Right lobe of liver (tissue), 6 donors: Measurements from ENCODE around the gene HOXB6. TPM values are rescaled to one million over a fixed set of nuclear protein-coding genes. Genes with fewer than 3 reads are reported as not detected.

Source experiments
- ATAC-seq, 4 donors: fragments of 200-7000 bp; cut with Tn5 transposase; one replicate each; pipeline ENCODE4 v1.9.1; 2020; ENCODE audit warnings: mild to moderate bottlenecking in 4 of 4, moderate library complexity in 4 of 4
- DNase-seq, 3 donors: peaks; one replicate each; pipeline ENCODE4 v3.0.0-alpha.2; 2020
- H3K27ac ChIP-seq, 3 donors: fragments of 200-600 bp; one replicate each; pipeline ENCODE4 v1.8.0; 2022
- H3K27me3 ChIP-seq, 2 donors: fragments of 200-600 bp; one replicate each; pipeline ENCODE4 v1.8.0; 2022
- H3K36me3 ChIP-seq, 4 donors: fragments of 200-600 bp; sonication (generic) in 1 of 4; one replicate each; pipeline versions ENCODE4 v1.5.1 to v1.8.0; 2017 to 2022; ENCODE audit warnings: control low read depth in 1 of 4
- H3K4me1 ChIP-seq, 4 donors: fragments of 200-600 bp; sonication (generic) in 1 of 4; one replicate each; pipeline versions ENCODE4 v1.5.1 to v1.8.0; 2017 to 2022; ENCODE audit warnings: control low read depth in 1 of 4
- H3K4me3 ChIP-seq, 3 donors: fragments of 200-600 bp; one replicate each; pipeline ENCODE4 v1.8.0; 2022
- H3K9me3 ChIP-seq, 4 donors: fragments of 200-600 bp; sonication (generic) in 1 of 4; one replicate each; pipeline versions ENCODE4 v1.5.1 to v1.8.0; 2017 to 2022; ENCODE audit warnings: control low read depth in 1 of 4
- CTCF ChIP-seq, 4 donors: fragments of 200-600 bp in 3 of 4; fragments of 450-650 bp in 1 of 4; IDR thresholded peaks; one replicate each; pipeline versions ENCODE4 v1.5.1 to v1.8.0; 2016 to 2022; ENCODE audit warnings: antibody characterized with exemption in 4 of 4, mild to moderate bottlenecking in 2 of 4
- POLR2A ChIP-seq: fragments of 450-650 bp; IDR thresholded peaks from one replicate; pipeline ENCODE4 v1.6.1; 2017; ENCODE audit warnings: antibody characterized with exemption, mild to moderate bottlenecking
- WGBS: methylation state at CpG from one replicate; pipeline ENCODE4 v1.1.6; 2018; ENCODE audit warnings: low coverage, low lambda C conversion rate; ENCODE audit not compliant: insufficient coverage; ENCODE audit errors: missing lambda C conversion rate; 5-methylcytosine and 5-hydroxymethylcytosine counted together
- intact Hi-C, 2 donors: fragments of 100-400 bp; cut with DNase I; formaldehyde crosslinking; loops; one replicate each; pipeline versions ENCODE4 v1.11.2 to v1.14.1; 2022
- total RNA-seq, 6 experiments: library from RNA; depleted of rRNA in 2 of 6; stranded (reverse); fragments of >200 nt in 2 of 6; fragmentation: NEBNext Ultra II Directional in 3 of 6; extraction: Animal tissue kit (Norgen Biotek cat#: 25700) in 3 of 6; gene quantifications; one replicate each; pipeline versions ENCODE4 v1.1.0 to v1.2.4, GENCODE V29; 2016 to 2023
- donor health status: DM: no; HTN: yes; CAD: no.
- donor health status: DM: no; HTN: no; CAD: no.
- donor health status: DM: no; HTN: no; CAD: no.
- donor health status: DM: no; HTN: yes; CAD: no.
- donor health status: DM: no; HTN: yes; CAD: no.

The HOXB6 gene
- total RNA-seq, 6 experiments from 2014 or later = 0.18 to 0.83 (median 0.56) TPM

GRCh38 chr17:48593126-48593829 is 11.5 kb downstream of the HOXB6 start, which contains the start of gene HOXB5:
HOXB5 (minus strand) TSS chr17:48593779; CDS start chr17:48593682, 97 bp downstream.
- intact Hi-C loops = no loop called here
- peak in 1 of 3 donors; percentile 35 for DNase-seq

DNA sequence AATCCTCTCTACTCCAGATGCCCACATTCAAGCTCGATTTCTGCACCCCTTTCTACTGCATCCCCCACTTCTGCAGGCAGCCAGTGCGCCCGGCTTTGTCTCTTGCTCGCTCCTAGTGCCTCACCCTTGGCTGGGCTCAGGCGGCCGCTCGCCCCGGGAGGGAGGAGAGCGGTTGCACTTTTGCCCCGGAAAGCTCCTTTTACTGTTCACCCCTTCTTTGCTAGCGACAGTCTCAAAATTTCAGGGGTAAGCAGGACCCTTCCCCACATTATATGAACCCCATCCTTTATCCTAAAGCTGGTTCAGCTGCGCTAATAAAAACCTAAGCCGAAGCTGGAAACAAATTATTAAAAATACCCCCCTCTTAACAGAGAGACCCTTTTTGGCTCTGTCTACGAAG is 12.2 kb downstream of the HOXB6 start:
- TF ChIP-seq CTCF (IDR thresholded peaks at IDR 0.05) (no peak), POLR2A (no peak)
- Histone ChIP-seq H3K4me1 (peaks cover 0 to 2% (median 0%) of the 10 kb centered on the region in 4 donors), H3K27me3 (peaks cover 0 to 36% of the 10 kb centered on the region in 2 donors), H3K36me3 (no peaks in the 10 kb centered on the region), H3K4me3 (peak overlapping the region; percentile 10 to 32 (median 14)), H3K9me3 (no peaks in the 10 kb centered on the region), H3K27ac (peak overlapping the region in 2 of 3 donors; percentile 15 to 44)
- intact Hi-C loops = no loop called here
- ATAC-seq (peak in 3 of 4 donors; percentile 8 to 20 (median 14)), DNase-seq (no peak)
- 11% methylated on average over 14 of the region's 14 CpGs for WGBS

More at GRCh38 chr17:48593126-48593829, 11.5 kb downstream of the HOXB6 start, which contains the start of gene HOXB5:
- Histone ChIP-seq H3K9me3 (no peaks in the 10 kb centered on the region), H3K36me3 (no peaks in the 10 kb centered on the region), H3K27ac (peak within 1 kb of the TSS; percentile 15 to 47 (median 44)), H3K4me1 (peaks cover 0 to 9% (median 0%) of the 10 kb centered on the region in 4 donors), H3K27me3 (peaks cover 0 to 43% of the 10 kb centered on the region in 2 donors), H3K4me3 (peak within 1 kb of the TSS; percentile 10 to 32 (median 14))
- WGBS = 2% methylated on average over 20 of the region's 50 CpGs
- peak; percentile 9 to 11 (median 9) for ATAC-seq
- no peak for TF ChIP-seq CTCF (IDR thresholded peaks at IDR 0.05)
- TF ChIP-seq POLR2A = no peak

- Histone ChIP-seq H3K27me3 (peaks cover 0 to 33% of the 10 kb centered on the region in 2 donors), H3K4me1 (no peaks in the 10 kb centered on the region)
These were observed 12.7 kb downstream of the HOXB6 start for GRCh38 chr17:48592057-48592514.

More at GRCh38 chr17:48592057-48592514, 12.7 kb downstream of the HOXB6 start:
- intact Hi-C loops = no loop called here
- peak in 1 of 3 donors; percentile 35 for DNase-seq
- peak overlapping the region in 1 of 3 donors; percentile 44 for H3K27ac ChIP-seq
- no peak for TF ChIP-seq CTCF (IDR thresholded peaks at IDR 0.05)
- TF ChIP-seq POLR2A = no peak
- H3K4me3 ChIP-seq = peak overlapping the region; percentile 8 to 32 (median 14)
- H3K36me3 ChIP-seq = no peaks in the 10 kb centered on the region
- WGBS = 27% methylated on average over 7 of the region's 33 CpGs
- no peak for ATAC-seq
- H3K9me3 ChIP-seq = no peaks in the 10 kb centered on the region
